Stimulated activated CD8-positive, alpha-beta memory T cell treated with anti-CD3 and anti-CD28 coated beads, Interleukin-15, amount 100 ng/mL, for 4 hours (primary cell): Measurements from ENCODE around the gene VPS13C.

ENCODE experiments used
- DNase-seq, 2 donors: peaks; one replicate each; pipeline ENCODE4 v3.0.0-alpha.2; 2020; ENCODE audit warnings: low read depth in 2 of 2

Gene VPS13C

GRCh38 chr15:61856295-61856694 lies 204.0 kb downstream of the VPS13C start:
- no peak for DNase-seq

- no peak for DNase-seq
Measured at GRCh38 chr15:61853195-61853594, 207.1 kb downstream of the VPS13C start.

DNA sequence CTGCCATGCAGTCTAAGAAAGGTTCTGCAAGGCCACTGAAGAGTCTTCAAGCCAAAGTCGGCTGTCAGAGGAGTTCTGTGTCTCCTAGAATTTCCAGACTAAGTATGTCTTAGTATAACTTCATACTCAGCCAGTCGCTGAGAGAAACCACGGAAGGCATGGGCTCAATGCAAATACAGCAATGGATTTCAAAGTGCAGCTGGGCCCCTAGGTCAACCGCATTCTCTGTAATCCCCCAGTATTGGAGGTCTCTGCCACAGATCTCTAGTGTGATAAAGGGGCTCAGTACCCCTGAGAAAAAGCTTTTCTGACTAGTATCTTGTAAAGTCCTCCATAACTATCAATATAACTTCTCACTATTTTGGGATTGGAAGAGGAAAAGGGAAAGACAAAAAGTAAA lies 208.3 kb downstream of the VPS13C start:
- no peak for DNase-seq

GRCh38 chr15:61849447-61849846 lies 210.8 kb downstream of the VPS13C start:
- DNase-seq = no peak

- DNase-seq = no peak
Measured at GRCh38 chr15:61841466-61841865, 218.8 kb downstream of the VPS13C start.

- no peak for DNase-seq
Measured at GRCh38 chr15:61840090-61840489, 220.2 kb downstream of the VPS13C start.

GRCh38 chr15:61839546-61839945 lies 220.7 kb downstream of the VPS13C start:
- DNase-seq = no peak

DNA sequence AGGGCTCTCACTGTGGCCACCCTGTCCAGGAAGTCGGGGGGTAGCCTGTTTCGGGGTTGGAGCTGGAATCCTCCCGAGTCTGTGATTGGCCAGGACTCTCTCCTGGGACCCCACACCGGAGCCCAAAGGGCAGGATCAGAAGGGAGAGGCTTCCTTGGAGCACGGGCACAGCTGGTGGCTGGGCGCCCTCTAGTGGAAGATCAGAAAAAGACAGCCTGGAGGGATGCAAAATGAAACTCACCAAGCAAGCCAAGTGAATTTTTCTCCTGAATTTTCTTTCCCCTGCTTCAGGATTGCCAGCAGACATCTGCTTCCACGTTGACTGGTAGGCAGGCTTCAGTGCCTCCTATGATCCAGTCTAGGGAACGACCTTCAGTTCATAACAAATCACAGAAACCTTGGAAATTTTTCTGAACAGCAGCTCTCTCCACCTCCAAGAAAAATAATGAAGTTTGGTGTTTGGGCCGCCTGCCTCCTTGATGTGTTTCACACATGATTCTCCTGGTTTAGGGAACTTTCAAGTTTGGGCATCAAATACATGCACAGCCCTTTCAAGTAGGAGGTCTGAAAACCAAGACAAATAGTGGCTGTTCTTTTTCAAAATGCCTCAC lies 224.6 kb downstream of the VPS13C start:
- peak in 1 of 2 donors; percentile 25 for DNase-seq

GRCh38 chr15:61835029-61835428 lies 225.2 kb downstream of the VPS13C start:
- DNase-seq = no peak

DNA sequence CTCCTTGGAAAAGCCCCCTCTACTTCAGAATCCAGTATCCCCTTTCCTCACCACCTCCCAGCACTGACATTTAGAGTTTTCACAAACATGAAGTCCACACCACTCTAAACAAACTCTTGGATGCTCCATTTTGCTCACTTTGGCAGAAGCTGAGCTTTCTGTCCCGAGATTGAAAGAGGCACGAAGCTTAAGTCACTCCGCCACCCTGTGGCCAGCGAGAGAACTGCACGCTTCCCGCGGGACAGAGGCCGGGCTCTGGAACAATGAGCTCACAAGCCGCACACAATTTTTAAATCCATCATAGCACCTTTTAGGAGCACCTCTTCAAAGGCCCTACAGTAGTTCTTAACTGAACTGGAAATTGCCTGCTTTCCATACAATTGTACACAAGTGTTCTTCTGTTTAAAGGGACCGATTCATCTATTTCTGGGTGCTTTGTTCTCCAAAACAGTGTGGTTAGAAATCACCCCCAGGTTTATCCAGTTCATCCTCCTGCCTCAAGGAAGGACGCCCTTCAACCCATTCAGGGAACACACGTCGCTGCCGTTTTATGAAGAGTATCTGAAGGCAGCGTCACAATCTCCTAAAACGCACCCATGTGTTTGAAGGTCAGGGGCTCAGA lies 226.1 kb downstream of the VPS13C start:
- peak; percentile 17 to 39 for DNase-seq

DNA sequence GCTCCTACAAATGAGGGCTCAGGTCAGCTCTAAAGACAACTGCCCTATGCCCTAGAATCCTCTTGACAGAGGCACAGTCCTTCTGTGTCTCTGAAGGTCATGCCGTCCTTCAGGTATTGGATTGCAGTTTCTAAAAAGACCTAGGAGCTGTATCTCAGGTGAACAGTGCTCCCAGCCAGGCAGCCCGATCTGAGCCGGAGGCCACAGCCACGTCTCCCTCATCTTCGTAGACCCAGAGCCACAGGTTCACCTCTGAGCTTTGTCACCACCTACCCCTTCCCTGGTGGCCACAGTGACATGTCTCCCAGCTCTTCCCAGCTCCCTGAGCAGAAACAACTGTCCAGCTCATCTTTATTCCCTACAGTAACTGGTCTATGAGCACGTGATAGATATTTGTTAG lies 228.0 kb downstream of the VPS13C start:
- DNase-seq = no peak

DNA sequence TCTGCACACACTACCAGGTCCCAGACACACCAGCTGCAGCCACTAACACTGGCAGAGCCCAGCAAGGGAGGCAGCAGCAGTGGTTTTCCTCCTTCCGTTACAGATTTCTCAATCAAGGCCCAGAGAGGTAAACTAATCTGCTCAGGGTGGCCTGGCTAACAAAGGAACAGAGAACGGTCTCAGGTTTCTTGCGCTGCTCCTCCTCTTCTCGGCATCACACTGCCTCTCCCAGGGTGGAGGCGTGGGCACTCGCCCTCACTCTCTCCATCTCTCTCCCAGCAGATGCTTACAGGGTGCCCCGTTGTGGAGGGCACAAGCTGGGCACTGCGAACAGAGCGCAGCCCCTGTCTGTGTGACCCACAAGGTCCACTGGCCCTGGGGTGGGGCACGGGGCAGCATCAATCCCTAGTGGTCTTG lies 228.7 kb downstream of the VPS13C start:
- no peak for DNase-seq

- DNase-seq = no peak
Measured at GRCh38 chr15:61830536-61831330, 229.5 kb downstream of the VPS13C start.

DNA sequence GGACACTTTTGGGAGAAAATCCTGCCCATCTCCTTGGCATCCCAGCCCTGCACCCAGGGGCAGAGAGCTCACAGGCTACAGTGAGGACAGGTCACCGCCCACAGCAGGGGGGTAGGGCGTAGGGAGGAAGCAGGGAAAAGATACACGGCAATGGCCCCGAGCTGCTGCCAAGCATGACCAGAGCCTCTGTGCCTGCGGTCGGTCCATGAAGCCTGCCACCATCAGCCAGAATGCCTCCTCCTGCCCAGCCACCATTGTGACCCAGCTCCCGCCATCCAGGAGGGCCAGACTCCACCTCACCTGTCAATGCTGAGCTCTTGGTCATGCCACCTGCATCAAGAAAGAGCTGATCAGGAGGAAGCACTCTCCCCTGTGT lies 230.7 kb downstream of the VPS13C start:
- no peak for DNase-seq

DNA sequence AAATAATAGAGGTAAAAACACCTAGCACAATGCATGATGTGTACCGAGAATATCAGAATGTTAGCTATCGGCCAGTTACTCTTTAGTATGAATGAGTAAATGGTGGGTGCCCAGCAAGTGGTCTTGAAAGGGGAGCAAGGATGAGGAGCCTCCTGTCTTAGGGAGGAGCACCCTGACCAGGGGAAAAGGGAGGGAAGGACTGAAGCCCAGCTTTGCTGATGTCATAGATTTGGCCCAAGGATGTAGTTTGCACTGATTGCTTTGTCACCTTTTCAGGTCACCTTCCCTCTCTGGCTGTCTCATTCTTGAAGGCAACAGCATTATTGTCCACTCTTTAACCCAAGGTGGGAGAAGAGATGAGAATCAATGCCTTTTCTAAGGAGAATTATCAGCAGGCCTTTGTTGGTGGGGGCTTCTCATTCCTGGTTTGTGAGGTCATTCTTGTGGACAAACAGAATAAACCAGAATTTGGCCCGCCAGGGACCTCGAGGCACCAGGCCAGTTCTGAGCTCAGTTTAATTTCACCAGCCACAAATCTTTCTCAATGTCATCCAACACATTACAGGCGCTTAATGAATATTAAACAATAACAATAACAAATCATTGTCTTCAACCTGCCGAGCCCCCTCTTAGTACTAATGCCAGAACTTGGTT lies 231.3 kb downstream of the VPS13C start:
- DNase-seq = no peak

DNA sequence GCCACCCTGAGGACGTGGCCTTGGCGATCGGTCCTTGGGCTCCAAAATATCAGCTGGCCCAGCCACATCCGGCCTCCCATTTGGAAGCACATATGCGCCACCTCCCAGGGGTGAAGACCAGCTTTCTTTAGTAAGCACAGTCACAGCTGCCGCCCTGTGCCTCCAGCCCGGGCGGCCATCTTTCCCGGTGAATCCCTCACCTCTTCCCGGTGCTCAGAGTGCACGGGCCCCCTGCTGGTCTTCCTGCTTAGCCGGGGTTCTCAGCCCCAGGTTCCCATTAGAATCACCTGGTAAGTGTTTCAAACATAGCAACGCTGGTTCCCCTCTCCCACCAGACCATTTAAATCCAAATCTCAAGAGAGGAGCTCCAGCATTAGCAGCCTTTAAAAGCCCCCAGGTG lies 232.2 kb downstream of the VPS13C start:
- no peak for DNase-seq

DNA sequence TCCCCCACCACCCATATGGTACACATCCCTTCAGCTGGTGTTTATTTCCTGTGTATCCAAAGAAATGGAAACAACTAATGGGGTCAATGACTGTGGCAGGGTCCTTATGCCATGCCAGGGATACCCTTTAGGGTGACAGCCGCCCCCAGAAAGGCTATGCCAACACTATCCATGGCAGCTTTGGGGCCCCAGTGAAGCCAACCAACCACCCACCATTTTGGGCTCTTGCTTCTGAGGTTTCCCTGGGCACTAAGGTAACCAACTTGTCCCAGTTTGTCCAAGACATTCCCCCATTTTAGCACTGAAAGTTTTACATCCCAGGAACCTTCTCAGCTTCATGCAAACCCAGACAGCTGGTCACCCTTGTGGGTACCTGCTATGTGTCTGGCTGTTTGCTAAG lies 233.1 kb downstream of the VPS13C start:
- DNase-seq = no peak

DNA sequence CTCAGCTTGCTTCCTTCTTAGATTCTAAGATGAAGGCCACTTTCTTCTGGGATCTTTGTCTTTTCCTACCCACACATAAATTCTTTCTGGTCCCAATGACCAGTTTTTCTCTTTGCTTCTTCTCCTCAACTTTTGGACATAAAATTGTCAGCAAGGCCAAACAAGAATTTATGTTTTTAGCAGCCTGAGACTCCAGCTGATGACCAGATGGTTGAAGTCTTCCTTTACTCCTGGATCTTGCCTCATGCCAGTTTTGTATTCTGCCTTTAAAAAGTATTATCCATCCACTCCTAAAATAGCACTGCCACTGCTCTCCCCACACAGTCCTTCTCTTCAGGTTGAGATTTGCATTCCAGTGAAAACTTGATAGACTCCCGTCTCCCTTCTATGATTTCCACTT lies 236.0 kb downstream of the VPS13C start:
- no peak for DNase-seq

DNA sequence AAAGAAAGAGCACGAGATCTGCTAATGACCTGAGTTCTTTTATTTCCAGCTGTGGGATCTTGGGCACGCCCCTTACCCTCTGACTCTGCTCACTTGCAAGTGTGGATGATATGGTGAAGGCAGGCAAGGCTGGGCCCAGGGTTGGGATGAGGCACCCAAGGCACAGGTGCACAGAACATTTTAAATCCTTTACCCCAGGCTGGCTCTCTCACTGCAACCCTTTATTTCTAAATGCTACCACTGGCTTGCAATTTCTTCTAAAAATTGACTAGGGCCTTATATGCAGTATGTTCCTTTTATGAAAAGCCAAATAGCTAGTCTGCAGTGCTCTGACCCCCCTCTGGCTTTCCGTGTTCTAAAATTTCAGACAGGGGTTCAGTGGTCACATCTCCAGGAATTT lies 237.7 kb downstream of the VPS13C start:
- no peak for DNase-seq

DNA sequence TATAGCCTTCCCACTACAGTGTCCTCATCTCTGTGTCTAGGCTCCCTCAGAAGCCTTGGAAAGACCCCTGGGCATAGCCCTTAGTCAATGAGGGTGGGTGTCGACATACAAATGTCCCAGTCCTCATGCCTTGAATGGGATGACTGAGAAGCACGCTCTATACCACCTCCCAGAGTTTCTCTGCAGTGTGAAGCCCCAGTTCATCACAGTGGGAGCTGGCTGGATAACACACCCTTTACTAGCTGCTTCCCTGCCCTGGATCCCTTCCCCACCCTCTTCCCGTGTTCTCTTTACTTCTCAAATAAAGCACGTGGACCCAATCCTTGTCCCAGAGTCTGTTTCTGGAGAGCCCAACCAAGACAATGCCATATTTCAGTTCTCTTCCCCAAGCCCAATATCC lies 239.3 kb downstream of the VPS13C start:
- no peak for DNase-seq

DNA sequence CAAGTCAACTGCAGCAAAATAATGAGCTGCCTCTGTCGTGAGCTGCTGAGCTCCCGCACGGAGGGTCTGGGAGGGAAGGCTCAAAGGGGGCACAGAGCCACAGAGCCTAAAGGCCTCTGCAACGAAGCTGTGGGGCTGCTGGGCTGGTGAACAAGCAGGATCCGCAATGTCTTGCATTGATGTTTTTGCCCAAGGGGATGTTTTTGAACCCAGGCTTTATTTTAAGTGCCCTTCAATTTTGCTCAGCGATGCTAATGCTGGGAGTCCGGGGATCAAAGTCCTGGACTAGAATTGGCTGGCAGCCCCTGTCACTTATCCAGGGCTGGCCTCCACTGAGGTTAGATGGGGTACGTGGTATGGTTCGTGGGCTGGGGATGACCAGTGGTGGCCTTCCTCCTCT lies 240.0 kb downstream of the VPS13C start:
- no peak for DNase-seq

GRCh38 chr15:61819386-61819785 lies 240.9 kb downstream of the VPS13C start:
- no peak for DNase-seq

DNA sequence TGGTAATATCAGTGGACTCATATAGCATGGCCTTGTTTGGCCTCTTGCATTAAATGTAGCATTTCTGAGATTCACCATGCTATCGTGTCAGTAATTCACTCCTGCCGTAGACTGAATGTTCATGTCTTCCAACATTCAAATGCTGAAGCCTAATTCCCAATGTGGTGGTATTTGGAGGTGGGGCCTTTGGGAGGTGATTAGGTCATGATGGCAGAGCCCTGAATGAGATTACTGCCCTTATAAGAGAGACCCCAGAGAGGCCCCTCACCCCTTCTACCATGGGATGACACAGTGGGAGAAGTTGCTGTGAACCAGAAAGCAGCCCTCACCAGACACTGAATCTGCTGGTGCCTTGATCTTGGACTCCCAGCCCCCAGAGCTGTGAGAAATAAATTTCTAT lies 241.4 kb downstream of the VPS13C start:
- no peak for DNase-seq
